IPS-11a (cell line): ENCODE results near the gene STAT2.
"Not testable (repeated sequence)": the region's sequence is repeated elsewhere in the genome, so short reads cannot be mapped to it uniquely, and the experiment has no call there.

Experiments
- H3K4me3 ChIP-seq: one replicate; pipeline ENCODE4 v1.5.1; 2013; ENCODE audit warnings: low read depth, low read length, control low read depth

STAT2 gene

GRCh38 chr12:56362130-56363059, 2.5 kb upstream of the STAT2 start, which contains the start of gene APOF:
Gene APOF, minus strand, starts transcription at chr12:56362857. Its CDS starts 112 bp downstream, at chr12:56362745.
- H3K4me3 ChIP-seq, result no peak within 1 kb of the TSS

GRCh38 chr12:56361487-56362129, 1.7 kb upstream of the STAT2 start:
- H3K4me3 ChIP-seq, result no peak overlapping the region

- peak overlapping the region; percentile 97 for H3K4me3 ChIP-seq
Observed at GRCh38 chr12:56358836-56359532, 923 bp downstream of the STAT2 start.

- H3K4me3 ChIP-seq, result no peak overlapping the region
Observed at GRCh38 chr12:56351325-56351724, 8.6 kb downstream of the STAT2 start.

- no peak overlapping the region for H3K4me3 ChIP-seq
Observed at GRCh38 chr12:56350662-56351061, 9.2 kb downstream of the STAT2 start.

- no peak overlapping the region for H3K4me3 ChIP-seq
Observed at GRCh38 chr12:56348776-56349175, 11.1 kb downstream of the STAT2 start.

GRCh38 chr12:56347255-56347654, 12.7 kb downstream of the STAT2 start:
- H3K4me3 ChIP-seq, result not testable (repeated sequence)

- H3K4me3 ChIP-seq, result no peak overlapping the region
Observed at GRCh38 chr12:56346675-56347074, 13.2 kb downstream of the STAT2 start.

GRCh38 chr12:56342290-56342689, 17.6 kb downstream of the STAT2 start:
- H3K4me3 ChIP-seq, result not testable (repeated sequence)

- H3K4me3 ChIP-seq, result no peak overlapping the region
Observed at GRCh38 chr12:56341616-56342015, 18.3 kb downstream of the STAT2 start.

GRCh38 chr12:56339158-56339422, 20.8 kb downstream of the STAT2 start:
- H3K4me3 ChIP-seq, result no peak overlapping the region

GRCh38 chr12:56338308-56339157, 21.4 kb downstream of the STAT2 start, which contains the start of gene IL23A:
Gene IL23A, plus strand, starts transcription at chr12:56338884. Its CDS starts 161 bp downstream, at chr12:56339045.
- H3K4me3 ChIP-seq, result no peak within 1 kb of the TSS

GRCh38 chr12:56337753-56338251, 22.1 kb downstream of the STAT2 start:
- no peak overlapping the region for H3K4me3 ChIP-seq

- no peak overlapping the region for H3K4me3 ChIP-seq
Observed at GRCh38 chr12:56336361-56337167, 23.3 kb downstream of the STAT2 start.

GRCh38 chr12:56335527-56335926, 24.4 kb downstream of the STAT2 start:
- H3K4me3 ChIP-seq, result not testable (repeated sequence)

GRCh38 chr12:56334490-56334793, 25.5 kb downstream of the STAT2 start:
- H3K4me3 ChIP-seq, result peak overlapping the region; percentile 79

- peak within 1 kb of the TSS; percentile 79 for H3K4me3 ChIP-seq
Observed at GRCh38 chr12:56333679-56334489, 26.0 kb downstream of the STAT2 start, which contains the start of gene PAN2. Gene PAN2, minus strand, starts transcription at chr12:56334000. Its CDS starts 906 bp downstream, at chr12:56333094.

GRCh38 chr12:56333197-56333678, 26.7 kb downstream of the STAT2 start:
- H3K4me3 ChIP-seq, result peak overlapping the region; percentile 79
